GM18520 (cell line): ENCODE data around the gene A1BG.

Experiments
- ATAC-seq: cut with Tn5 transposase; IDR thresholded peaks from one replicate; pipeline ENCODE4 v1.9.1; 2021; ENCODE audit not compliant: unreplicated experiment

Gene A1BG

GRCh38 chr19:58304748-58305064 lies 48.6 kb downstream of the A1BG start:
- ATAC-seq, result no peak

GRCh38 chr19:58304255-58304654 lies 49.0 kb downstream of the A1BG start:
- no peak for ATAC-seq

- no peak for ATAC-seq
Measured at GRCh38 chr19:58300620-58301019, 52.7 kb downstream of the A1BG start.

DNA sequence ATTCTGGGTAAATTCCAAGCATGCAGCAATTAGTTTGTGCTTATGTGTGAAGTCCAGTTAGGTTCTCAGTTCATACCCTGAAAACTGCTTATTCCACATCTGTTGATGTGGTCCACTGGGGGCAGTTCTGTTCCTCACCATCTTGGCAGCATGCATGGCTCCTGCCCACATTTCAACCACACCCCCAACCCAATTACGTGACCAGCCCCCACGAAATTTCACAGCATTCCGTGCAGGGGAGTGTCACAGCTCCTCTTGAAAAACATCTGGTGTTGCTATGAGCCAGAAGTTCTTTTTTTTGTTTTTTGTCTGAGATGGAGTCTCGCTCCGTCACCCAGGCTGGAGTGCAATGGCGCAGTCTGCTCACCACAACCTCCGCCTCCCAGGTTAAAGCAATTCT lies 57.2 kb downstream of the A1BG start:
- ATAC-seq, result no peak
